Right cardiac atrium (tissue), 5 donors: Measurements from ENCODE around the gene TAS2R60. TPM values are rescaled to one million over a fixed set of nuclear protein-coding genes. Genes with fewer than 3 reads are reported as not detected.
"Not testable (repeated sequence)": the region's sequence is repeated elsewhere in the genome, so short reads cannot be mapped to it uniquely, and the experiment has no call there.

Source experiments
- ATAC-seq, 2 donors: fragments of 200-7000 bp; cut with Tn5 transposase; one replicate each; pipeline versions ENCODE4 v1.8.0 to v1.9.1; 2020; ENCODE audit warnings: moderate library complexity in 2 of 2, mild to moderate bottlenecking in 1 of 2
- DNase-seq, 3 donors: peaks; one replicate each; pipeline ENCODE4 v3.0.0-alpha.2; 2020
- H3K27ac ChIP-seq: one replicate; pipeline ENCODE4 v1.5.1; 2013; ENCODE audit warnings: mild to moderate bottlenecking, low read length, control low read depth, moderate library complexity
- H3K27me3 ChIP-seq: one replicate; pipeline ENCODE4 v1.6.1; 2013; ENCODE audit not compliant: control insufficient read depth, insufficient read depth
- H3K4me1 ChIP-seq: one replicate; pipeline ENCODE4 v1.6.1; 2013; ENCODE audit warnings: low read length; ENCODE audit not compliant: control insufficient read depth, insufficient read depth
- H3K4me3 ChIP-seq: one replicate; pipeline ENCODE4 v1.5.1; 2013; ENCODE audit warnings: low read length, control low read depth
- H3K9me3 ChIP-seq: one replicate; pipeline ENCODE4 v1.6.1; 2013; ENCODE audit warnings: low read length; ENCODE audit not compliant: control insufficient read depth
- WGBS: extraction: QIAGEN DNeasy Blood & Tissue Kit; methylation state at CpG from one replicate; pipeline ENCODE4 v1.1.7; 2013; 5-methylcytosine and 5-hydroxymethylcytosine counted together
- intact Hi-C, 4 donors: fragments of 100-400 bp; cut with DNase I; formaldehyde crosslinking; loops; one replicate each; pipeline versions ENCODE4 v1.11.0 to v1.14.0; 2022 to 2023
- polyA plus RNA-seq: library from polyadenylated mRNA; stranded (reverse); fragments of 200-250 nt; gene quantifications from one replicate; pipeline ENCODE4 v1.2.3, GENCODE V29; 2013
- total RNA-seq, 4 donors: library from RNA; stranded (reverse); fragmentation: NEBNext Ultra II Directional; extraction: Animal tissue kit (Norgen Biotek cat#: 25700); gene quantifications; one replicate each; pipeline ENCODE4 v1.2.1, GENCODE V29; 2021
- donor health status: healthy with polysubstance abuse.
- donor health status: DM: no; HTN: yes; CAD: no.
- donor health status: DM: no; HTN: no; CAD: no.
- donor health status: DM: no; HTN: yes; CAD: no; lungs with severe emphysema.
- donor health status: DM: yes; HTN: yes; CAD: no.

Gene TAS2R60
- total and polyA plus RNA-seq, 5 donors = not detected

GRCh38 chr7:143401265-143401664, 42.0 kb upstream of the TAS2R60 start:
- DNase-seq (no peak), ATAC-seq (no peak)
- 87% methylated on average over 12 of the region's 12 CpGs for WGBS
- no peak overlapping the region for H3K4me3 ChIP-seq
- H3K27ac ChIP-seq = no peak overlapping the region
- H3K27me3 ChIP-seq = no peaks in the 10 kb centered on the region
- H3K9me3 ChIP-seq = no peaks in the 10 kb centered on the region
- H3K4me1 ChIP-seq = peaks cover 2% of the 10 kb centered on the region
- intact Hi-C loops = loop anchor here in 1 of 4 donors (10.0 kb wide), 1 partner anchor 156 kb away; no protein-coding TSS in a partner anchor

GRCh38 chr7:143402233-143402632, 41.0 kb upstream of the TAS2R60 start:
- intact Hi-C loops = loop anchor here in 1 of 4 donors (10.0 kb wide), 1 partner anchor 157 kb away; no protein-coding TSS in a partner anchor
- not testable (repeated sequence) for ATAC-seq, H3K27ac ChIP-seq, DNase-seq, H3K4me1 ChIP-seq, H3K4me3 ChIP-seq, H3K9me3 ChIP-seq, H3K27me3 ChIP-seq
- 83% methylated on average over 4 of the region's 4 CpGs for whole genome bisulfite sequencing

GRCh38 chr7:143405173-143406001, 37.9 kb upstream of the TAS2R60 start:
- Histone ChIP-seq H3K4me1 (peaks cover 2% of the 10 kb centered on the region), H3K27ac (no peak overlapping the region), H3K9me3 (no peaks in the 10 kb centered on the region), H3K4me3 (no peak overlapping the region), H3K27me3 (no peaks in the 10 kb centered on the region)
- DNase-seq = peak; percentile 77 to 93 (median 91)
- ATAC-seq = peak; percentile 62 to 64
- intact Hi-C loops = loop anchor here in 1 of 4 donors (10.0 kb wide), 1 partner anchor 161 kb away; no protein-coding TSS in a partner anchor
- 39% methylated on average over 9 of the region's 9 CpGs for WGBS

- ATAC-seq (no peak), DNase-seq (no peak)
- Histone ChIP-seq H3K4me3 (no peak overlapping the region), H3K27me3 (no peaks in the 10 kb centered on the region), H3K4me1 (peaks cover 2% of the 10 kb centered on the region), H3K9me3 (no peaks in the 10 kb centered on the region), H3K27ac (no peak overlapping the region)
- WGBS = 83% methylated on average over 3 of the region's 3 CpGs
- intact Hi-C loops = loop anchor here in 1 of 4 donors (10.0 kb wide), 1 partner anchor 161 kb away; no protein-coding TSS in a partner anchor
Measured at GRCh38 chr7:143406002-143406357, 37.3 kb upstream of the TAS2R60 start.

- Histone ChIP-seq H3K4me3 (no peak overlapping the region), H3K4me1 (peaks cover 2% of the 10 kb centered on the region), H3K27me3 (no peaks in the 10 kb centered on the region), H3K27ac (no peak overlapping the region), H3K9me3 (no peaks in the 10 kb centered on the region)
- DNase-seq = peak in 1 of 3 donors; percentile 51
- 68% methylated on average over 13 of the region's 13 CpGs for WGBS
- peak in 1 of 2 donors; percentile 5 for ATAC-seq
- intact Hi-C loops = loop anchor here in 1 of 4 donors (10.0 kb wide), 1 partner anchor 163 kb away; no protein-coding TSS in a partner anchor
Measured at GRCh38 chr7:143407287-143408251, 35.7 kb upstream of the TAS2R60 start.

GRCh38 chr7:143408252-143408685, 35.0 kb upstream of the TAS2R60 start:
- peak in 1 of 3 donors; percentile 57 for DNase-seq
- intact Hi-C loops = loop anchor here in 1 of 4 donors (10.0 kb wide), 1 partner anchor 163 kb away; no protein-coding TSS in a partner anchor
- H3K4me3 ChIP-seq = no peak overlapping the region
- peaks cover 2% of the 10 kb centered on the region for H3K4me1 ChIP-seq
- H3K9me3 ChIP-seq = no peaks in the 10 kb centered on the region
- H3K27me3 ChIP-seq = no peaks in the 10 kb centered on the region
- ATAC-seq = peak in 1 of 2 donors; percentile 5
- no peak overlapping the region for H3K27ac ChIP-seq
- 41% methylated on average over 20 of the region's 20 CpGs for WGBS

GRCh38 chr7:143408686-143409561, 34.3 kb upstream of the TAS2R60 start, which contains the start of gene EPHA1:
Gene EPHA1 (minus strand): TSS chr7:143408856. CDS start chr7:143408805, 51 bp downstream.
- no peaks in the 10 kb centered on the region for H3K9me3 ChIP-seq
- intact Hi-C loops = loop anchor here in 1 of 4 donors (10.0 kb wide), 1 partner anchor 164 kb away; no protein-coding TSS in a partner anchor
- H3K27me3 ChIP-seq = no peaks in the 10 kb centered on the region
- peak in 1 of 3 donors; percentile 45 for DNase-seq
- 18% methylated on average over 39 of the region's 39 CpGs for WGBS
- H3K4me1 ChIP-seq = peaks cover 2% of the 10 kb centered on the region
- peak in 1 of 2 donors; percentile 38 for ATAC-seq
- no peak within 1 kb of the TSS for H3K27ac ChIP-seq
- peak within 1 kb of the TSS; percentile 21 for H3K4me3 ChIP-seq

GRCh38 chr7:143410521-143411004, 32.7 kb upstream of the TAS2R60 start:
- no peaks in the 10 kb centered on the region for H3K4me1 ChIP-seq
- H3K4me3 ChIP-seq = no peak overlapping the region
- WGBS = 28% methylated on average over 6 of the region's 6 CpGs
- no peaks in the 10 kb centered on the region for H3K9me3 ChIP-seq
- intact Hi-C loops = loop anchor here in 2 of 4 donors (5.0 to 10.0 kb wide), 3 partner anchors 33 to 176 kb away; partner anchors contain the start of gene GSTK1 (in 1 of the 2)
- ATAC-seq = peak; percentile 67 to 70
- DNase-seq = peak in 2 of 3 donors; percentile 55 to 71
- H3K27ac ChIP-seq = no peak overlapping the region
- H3K27me3 ChIP-seq = no peaks in the 10 kb centered on the region

- no peak for DNase-seq
- no peaks in the 10 kb centered on the region for H3K4me1 ChIP-seq
- no peak overlapping the region for H3K27ac ChIP-seq
- no peak for ATAC-seq
- 64% methylated on average over 5 of the region's 5 CpGs for WGBS
- H3K9me3 ChIP-seq = no peaks in the 10 kb centered on the region
- no peak overlapping the region for H3K4me3 ChIP-seq
- intact Hi-C loops = loop anchor here in 2 of 4 donors (5.0 to 10.0 kb wide), 3 partner anchors 35 to 177 kb away; partner anchors contain the start of gene GSTK1 (in 1 of the 2)
- no peaks in the 10 kb centered on the region for H3K27me3 ChIP-seq
Measured at GRCh38 chr7:143411976-143412708, 31.1 kb upstream of the TAS2R60 start.
